Esophagus squamous epithelium (tissue), 4 donors: ENCODE measurements around the gene GAS5.
A peak's percentile ranks its signal among the peaks of the same experiment; 100 is the strongest.

Source experiments
- CTCF ChIP-seq, 6 experiments: fragments of 450-650 bp in 4 of 6; fragments of 200-600 bp in 2 of 6; sonication (generic) in 2 of 6; IDR thresholded peaks; one replicate each; pipeline ENCODE4 v1.5.1; 2016 to 2019; ENCODE audit warnings: antibody characterized with exemption in 6 of 6, mild to moderate bottlenecking in 4 of 6, moderate library complexity in 4 of 6
- POLR2A ChIP-seq, 4 donors: fragments of 450-650 bp; IDR thresholded peaks; one replicate each; pipeline ENCODE4 v1.6.1; 2017; ENCODE audit warnings: antibody characterized with exemption in 4 of 4, mild to moderate bottlenecking in 4 of 4, moderate library complexity in 3 of 4

- TF ChIP-seq POLR2A (IDR thresholded peaks at IDR 0.05): no peak
- peak in 3 of 6 experiments; percentile 16 to 52 (median 35) for TF ChIP-seq CTCF (IDR thresholded peaks at IDR 0.05)
Measured at GRCh38 chr1:173914366-173914871, 46.6 kb upstream of the GAS5 start.
